ENCODE results near the gene SELENON. TPM values are rescaled to one million over a fixed set of nuclear protein-coding genes. Genes with fewer than 3 reads are reported as not detected.
A peak's percentile ranks its signal among the peaks of the same experiment; 100 is the strongest.

Gene SELENON
- total and polyA plus RNA-seq, 5 experiments from 2014 or later: 2.6 to 20.4 (median 7.0) TPM

DNA sequence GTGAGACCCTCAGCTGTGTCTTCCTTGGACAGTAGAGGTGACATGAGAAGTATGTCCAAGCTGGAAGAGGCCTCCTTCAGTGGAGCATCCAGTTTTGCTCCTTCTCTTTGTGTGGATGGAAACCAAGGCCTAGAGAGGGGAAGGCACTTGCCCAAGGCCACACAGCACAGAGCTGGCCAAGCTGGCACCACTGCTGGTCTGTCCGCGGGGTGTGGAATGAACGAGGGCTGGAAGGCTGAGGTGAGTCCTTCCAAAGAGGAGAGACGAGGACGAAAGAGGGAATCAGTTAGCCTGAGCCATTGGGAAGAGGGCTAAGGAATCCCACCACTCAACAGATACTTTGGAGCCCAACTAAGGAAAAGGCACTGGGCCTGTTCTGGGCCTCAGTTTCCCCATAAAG is 27.8 kb upstream of the SELENON start:
- H3K4me1 Mint-ChIP-seq: peaks cover 59 to 97% (median 84%) of the 10 kb centered on the region in 4 donors
- POLR2A ChIA-PET: interaction anchor here (1.2 to 5.8 kb wide), 3 partner anchors 61 to 153 kb away, joined by 4 to 25 read pairs (median 5); no protein-coding TSS in a partner anchor
- H3K27me3 Mint-ChIP-seq: peaks cover 0 to 3% (median 0%) of the 10 kb centered on the region in 5 donors
- H3K27ac Mint-ChIP-seq: peak overlapping the region; percentile 86 to 99 (median 98)
- peak overlapping the region in 6 of 10 donors; percentile 70 to 88 (median 78) for H3K4me3 Mint-ChIP-seq
- DNase-seq: no peak
- no peak for ATAC-seq
- no peaks in the 10 kb centered on the region for H3K9me3 Mint-ChIP-seq
- H3K36me3 Mint-ChIP-seq: peaks cover 5 to 25% (median 10%) of the 10 kb centered on the region in 3 donors

DNA sequence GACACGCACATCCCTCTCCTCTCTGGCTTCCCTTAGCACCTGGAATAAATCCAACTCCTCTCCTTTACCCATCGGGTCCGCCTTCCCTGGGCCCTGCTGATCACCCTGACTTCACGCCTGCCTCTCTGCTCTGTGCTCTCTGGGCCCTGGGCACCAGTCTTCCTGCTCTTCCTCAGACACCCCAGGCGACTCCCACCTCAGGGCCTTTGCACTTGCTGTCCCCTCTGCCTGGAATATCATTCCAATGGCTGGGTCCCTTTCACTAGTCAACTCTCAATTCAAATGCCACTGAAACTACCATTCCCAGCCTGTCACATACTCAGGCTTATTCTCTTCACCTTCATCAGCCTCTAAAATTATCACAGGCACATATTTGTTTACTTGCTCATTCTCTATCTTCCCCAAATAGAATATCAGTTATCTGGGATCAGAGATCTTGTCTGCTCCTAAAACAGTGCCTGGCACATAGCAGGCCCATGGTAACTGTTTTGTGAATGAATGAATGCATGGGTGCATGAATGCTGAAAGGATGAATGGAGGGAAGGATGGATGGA is 27.2 kb upstream of the SELENON start:
- H3K27me3 Mint-ChIP-seq: peaks cover 0 to 3% (median 0%) of the 10 kb centered on the region in 5 donors
- DNase-seq (no peak), ATAC-seq (no peak)
- peak overlapping the region; percentile 86 to 99 (median 98) for H3K27ac Mint-ChIP-seq
- peaks cover 54 to 92% (median 84%) of the 10 kb centered on the region in 4 donors for H3K4me1 Mint-ChIP-seq
- peaks cover 5 to 25% (median 13%) of the 10 kb centered on the region in 3 donors for H3K36me3 Mint-ChIP-seq
- peak overlapping the region in 8 of 10 donors; percentile 17 to 89 (median 68) for H3K4me3 Mint-ChIP-seq
- POLR2A ChIA-PET: interaction anchor here (1.2 to 5.8 kb wide), 3 partner anchors 17 to 154 kb away, joined by 4 to 25 read pairs (median 23); no protein-coding TSS in a partner anchor
- H3K9me3 Mint-ChIP-seq: no peaks in the 10 kb centered on the region

DNA sequence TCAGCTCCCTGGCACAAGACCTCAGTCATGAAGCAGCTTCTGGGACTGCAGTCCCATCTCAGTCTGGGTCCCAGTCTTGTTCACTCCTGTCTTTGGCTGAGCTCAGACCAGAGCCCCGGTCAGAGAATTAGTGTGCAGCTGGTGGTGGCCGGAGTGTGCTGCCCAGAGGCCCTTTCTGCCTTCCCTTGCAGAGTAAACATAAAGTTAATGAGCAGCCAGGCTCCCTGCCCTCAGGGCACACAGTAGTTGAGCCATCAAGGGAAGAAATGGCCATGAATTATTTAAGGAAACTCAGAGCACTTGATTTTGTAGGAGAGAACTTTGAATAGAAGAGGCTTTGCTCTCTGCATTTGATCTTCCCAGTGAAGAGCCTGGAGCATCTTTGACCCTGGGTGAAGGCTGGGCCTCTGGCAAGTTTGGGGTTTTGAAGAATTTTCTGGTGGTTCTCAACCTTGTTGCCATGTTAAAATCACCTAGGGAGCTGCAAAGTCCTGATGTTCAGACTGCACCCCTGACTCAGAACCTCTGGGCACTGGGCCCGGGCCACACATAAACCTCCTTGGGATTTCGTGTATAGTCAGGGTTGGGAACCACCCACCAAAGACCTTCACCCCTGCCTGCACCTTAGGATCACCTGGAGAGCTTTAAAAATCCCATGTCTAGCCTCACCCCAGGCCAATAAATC is 26.4 kb upstream of the SELENON start:
- Mint-ChIP-seq H3K36me3 (peaks cover 5 to 32% (median 16%) of the 10 kb centered on the region in 3 donors), H3K4me3 (peak overlapping the region in 9 of 10 donors; percentile 77 to 93 (median 88)), H3K27me3 (peaks cover 0 to 3% (median 0%) of the 10 kb centered on the region in 5 donors), H3K9me3 (no peaks in the 10 kb centered on the region), H3K27ac (peak overlapping the region; percentile 86 to 99 (median 98)), H3K4me1 (peaks cover 52 to 94% (median 80%) of the 10 kb centered on the region in 4 donors)
- no peak for ATAC-seq
- DNase-seq: no peak
- POLR2A ChIA-PET: interaction anchor here (0.6 to 5.8 kb wide), 13 partner anchors 11 to 1161 kb away, joined by 3 to 25 read pairs (median 13); partner anchors contain the start of genes MAN1C1 and MTFR1L

DNA sequence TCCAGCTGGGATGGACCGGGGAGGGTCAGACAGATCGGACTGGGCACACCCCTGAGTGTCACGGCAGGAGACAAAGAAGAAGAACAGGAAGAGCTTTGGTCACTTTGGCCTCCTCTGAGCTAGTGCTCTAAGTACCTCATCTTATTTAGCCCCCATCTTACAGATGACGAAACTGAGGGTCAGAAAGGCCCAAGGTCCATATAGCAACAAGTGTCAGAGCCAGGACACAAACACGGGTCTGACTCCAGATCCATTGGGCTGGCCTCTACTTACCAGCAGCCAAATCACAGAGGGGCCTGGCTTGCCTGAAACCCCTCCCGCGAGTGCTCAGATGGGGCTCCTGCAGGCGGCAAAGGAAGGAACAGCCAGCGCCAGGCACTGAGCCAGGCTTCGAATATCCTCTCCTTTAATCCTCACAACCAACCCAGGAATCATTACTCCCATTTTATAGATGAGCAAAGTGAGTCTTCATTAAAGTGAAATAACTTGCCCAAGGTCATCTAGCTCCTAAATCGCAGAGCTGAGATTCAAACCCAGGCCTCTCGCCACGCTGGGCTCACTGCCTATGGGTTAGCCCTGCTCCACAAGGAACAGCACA is 25.7 kb upstream of the SELENON start:
- no peak for DNase-seq
- H3K27me3 Mint-ChIP-seq: peaks cover 0 to 3% (median 0%) of the 10 kb centered on the region in 5 donors
- peaks cover 5 to 32% (median 17%) of the 10 kb centered on the region in 3 donors for H3K36me3 Mint-ChIP-seq

DNA sequence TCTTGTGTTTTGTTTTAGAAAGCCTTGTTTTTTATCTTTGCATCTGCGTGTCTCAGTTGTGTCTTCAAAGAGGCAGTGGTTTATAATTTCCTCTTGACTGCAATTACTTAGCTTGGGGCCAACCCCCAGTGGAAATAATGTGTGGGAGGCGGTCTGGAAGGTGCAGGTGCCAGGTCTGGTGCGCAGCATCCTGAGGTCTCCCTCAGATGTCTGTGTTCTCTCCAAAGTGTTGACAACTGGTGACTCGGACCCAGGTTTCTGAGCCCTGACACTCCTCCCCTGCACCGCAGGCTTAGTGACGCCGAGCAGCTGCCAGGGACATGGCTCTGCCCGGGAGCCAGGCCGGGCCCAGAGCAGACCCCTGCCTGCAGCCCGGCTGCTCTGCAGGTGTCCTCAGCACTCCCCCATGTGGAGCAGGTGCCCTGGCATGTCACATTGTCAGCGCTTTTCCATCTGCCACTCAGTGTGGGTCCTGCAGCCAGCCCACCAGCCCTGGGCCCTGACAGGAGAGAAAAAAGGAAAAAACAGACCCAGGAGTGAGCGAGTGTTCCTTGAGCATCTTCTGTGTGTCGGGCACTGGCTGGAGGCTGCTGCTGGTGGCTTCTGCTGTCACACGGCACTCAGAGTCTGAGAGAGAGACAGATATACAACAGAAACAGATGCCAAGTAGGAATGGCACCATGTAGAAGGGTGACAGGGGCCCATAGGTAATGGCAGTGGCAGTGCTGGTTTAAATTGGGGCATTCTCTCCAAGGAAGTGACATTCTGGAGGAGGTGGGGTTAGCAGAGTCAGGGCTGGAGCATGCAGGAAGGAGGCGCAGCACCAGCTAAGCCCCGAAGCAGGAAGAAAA is 24.8 kb upstream of the SELENON start:
- peaks cover 5 to 35% (median 16%) of the 10 kb centered on the region in 3 donors for H3K36me3 Mint-ChIP-seq
- H3K4me3 Mint-ChIP-seq: peak overlapping the region; percentile 68 to 93 (median 86)
- no peaks in the 10 kb centered on the region for H3K9me3 Mint-ChIP-seq
- ATAC-seq (peak; percentile 84 to 89), DNase-seq (peak; percentile 61 to 96 (median 88))
- peaks cover 41 to 83% (median 67%) of the 10 kb centered on the region in 4 donors for H3K4me1 Mint-ChIP-seq
- peaks cover 0 to 3% (median 0%) of the 10 kb centered on the region in 5 donors for H3K27me3 Mint-ChIP-seq
- H3K27ac Mint-ChIP-seq: peak overlapping the region; percentile 86 to 99 (median 98)
- POLR2A ChIA-PET: interaction anchor here (0.6 to 5.8 kb wide), 37 partner anchors 10 to 1746 kb away, joined by 3 to 36 read pairs (median 6); partner anchors contain the start of genes MAN1C1, MTFR1L, RSRP1 and SELENON

More for the DNA sequence above, 25.7 kb upstream of the SELENON start:
- ATAC-seq: no peak
- no peaks in the 10 kb centered on the region for H3K9me3 Mint-ChIP-seq
- H3K4me1 Mint-ChIP-seq: peaks cover 44 to 88% (median 74%) of the 10 kb centered on the region in 4 donors
- peak overlapping the region; percentile 86 to 99 (median 98) for H3K27ac Mint-ChIP-seq
- H3K4me3 Mint-ChIP-seq: peak overlapping the region; percentile 68 to 93 (median 86)
- POLR2A ChIA-PET: interaction anchor here (0.6 to 5.8 kb wide), 34 partner anchors 9 to 1747 kb away, joined by 3 to 36 read pairs (median 6); partner anchors contain the start of genes MAN1C1, MTFR1L and SELENON

DNA sequence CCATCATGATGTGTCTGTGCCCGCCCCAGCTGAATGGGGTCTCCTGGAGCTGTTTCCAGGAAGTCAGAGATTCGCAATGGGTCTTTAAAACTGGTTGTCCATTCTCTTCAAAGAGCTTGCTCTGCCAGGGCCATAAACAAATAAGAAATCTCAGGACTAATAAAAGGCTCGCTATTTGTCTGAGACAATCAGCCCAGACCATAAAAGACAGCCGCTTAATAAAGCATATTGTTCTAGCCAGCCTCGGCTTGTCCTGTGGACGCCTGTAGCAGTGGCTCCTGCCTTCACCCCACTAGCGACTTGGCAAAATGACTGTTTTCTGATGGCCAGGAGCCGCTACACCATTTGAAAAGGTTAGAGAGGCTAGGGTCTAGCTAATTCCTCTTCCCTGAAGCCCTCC is 20.6 kb upstream of the SELENON start:
- Mint-ChIP-seq H3K9me3 (no peaks in the 10 kb centered on the region), H3K4me1 (peaks cover 14 to 50% (median 25%) of the 10 kb centered on the region in 4 donors), H3K27me3 (no peaks in the 10 kb centered on the region), H3K36me3 (peaks cover 0 to 40% (median 15%) of the 10 kb centered on the region in 3 donors), H3K4me3 (no peak overlapping the region), H3K27ac (peak overlapping the region in 4 of 10 donors; percentile 29 to 81 (median 69))
- DNase-seq (no peak), ATAC-seq (no peak)
- POLR2A ChIA-PET: interaction anchor here (1.1 to 2.5 kb wide), 2 partner anchors 13 to 22 kb away, joined by 4 to 7 read pairs; no protein-coding TSS in a partner anchor

DNA sequence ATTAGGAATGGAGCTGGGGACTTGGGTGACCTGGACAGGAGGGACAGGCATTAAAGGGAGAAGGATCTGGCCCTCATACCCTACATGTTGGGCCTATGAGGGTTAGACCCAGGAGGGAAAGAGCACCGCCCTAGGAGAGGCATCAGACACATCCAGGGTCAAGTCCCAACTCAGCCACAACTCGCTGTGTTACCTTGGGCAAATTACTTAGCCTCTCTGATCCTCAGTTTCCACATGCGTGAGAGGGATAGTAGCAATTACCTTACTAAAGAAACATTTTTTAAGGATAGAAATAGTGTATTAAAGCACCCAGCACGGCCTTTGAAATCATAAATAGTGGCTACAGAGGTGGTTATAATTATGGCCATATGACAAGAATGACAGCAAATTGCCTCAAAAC is 20.1 kb upstream of the SELENON start:
- DNase-seq: no peak
- Mint-ChIP-seq H3K9me3 (no peaks in the 10 kb centered on the region), H3K27me3 (no peaks in the 10 kb centered on the region), H3K27ac (peak overlapping the region in 6 of 10 donors; percentile 16 to 70 (median 57)), H3K36me3 (peaks cover 0 to 45% (median 15%) of the 10 kb centered on the region in 3 donors), H3K4me3 (no peak overlapping the region), H3K4me1 (peaks cover 11 to 45% (median 20%) of the 10 kb centered on the region in 4 donors)
- POLR2A ChIA-PET: interaction anchor here (1.1 to 2.5 kb wide), 2 partner anchors 13 to 21 kb away, joined by 4 to 7 read pairs; no protein-coding TSS in a partner anchor
- ATAC-seq: no peak

DNA sequence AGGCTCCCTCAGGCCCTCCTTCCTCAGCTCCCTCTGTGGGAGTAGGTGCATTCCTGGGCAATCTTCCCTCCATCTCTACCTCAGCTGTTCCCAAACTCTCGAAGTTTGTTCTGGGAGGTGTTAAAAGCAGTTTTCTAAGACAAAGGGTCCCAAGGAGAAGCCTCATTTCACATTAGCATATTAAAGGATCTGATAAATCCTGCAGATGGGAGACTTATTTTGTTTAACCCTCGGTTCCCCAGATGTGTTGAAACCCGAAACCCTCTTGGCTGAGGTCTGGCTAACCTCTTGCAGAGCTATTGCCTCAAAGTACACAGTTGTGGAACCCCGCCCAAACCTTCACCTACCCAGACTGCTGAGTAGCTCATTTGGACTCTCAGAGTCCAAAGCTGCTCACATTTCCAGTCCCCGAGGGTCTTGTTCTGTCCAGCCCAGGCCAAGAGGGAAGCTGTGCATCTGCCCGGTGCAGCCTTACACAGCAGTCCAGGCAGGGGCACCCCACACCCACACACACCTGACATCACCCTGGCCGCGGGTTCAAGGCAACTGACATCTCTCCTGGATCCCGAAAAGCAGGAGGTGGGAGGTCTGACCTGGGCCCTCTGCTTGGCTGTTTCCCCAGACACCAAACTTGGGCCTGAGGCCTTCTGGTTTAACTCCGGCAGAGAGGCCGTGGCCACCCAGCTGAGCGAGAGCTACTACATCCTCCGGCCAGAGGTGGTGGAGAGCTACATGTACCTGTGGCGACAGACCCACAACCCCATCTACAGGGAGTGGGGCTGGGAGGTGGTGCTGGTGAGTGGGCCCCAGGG is 19.5 kb upstream of the SELENON start:
- Mint-ChIP-seq H3K4me1 (peaks cover 5 to 39% (median 13%) of the 10 kb centered on the region in 4 donors), H3K27ac (peak overlapping the region in 7 of 10 donors; percentile 12 to 70 (median 38)), H3K27me3 (no peaks in the 10 kb centered on the region), H3K36me3 (peaks cover 0 to 51% (median 15%) of the 10 kb centered on the region in 3 donors), H3K4me3 (no peak overlapping the region), H3K9me3 (no peaks in the 10 kb centered on the region)
- DNase-seq: no peak
- POLR2A ChIA-PET: interaction anchor here (1.1 to 2.5 kb wide), 2 partner anchors 14 to 21 kb away, joined by 4 to 7 read pairs; no protein-coding TSS in a partner anchor
- ATAC-seq: no peak

DNA sequence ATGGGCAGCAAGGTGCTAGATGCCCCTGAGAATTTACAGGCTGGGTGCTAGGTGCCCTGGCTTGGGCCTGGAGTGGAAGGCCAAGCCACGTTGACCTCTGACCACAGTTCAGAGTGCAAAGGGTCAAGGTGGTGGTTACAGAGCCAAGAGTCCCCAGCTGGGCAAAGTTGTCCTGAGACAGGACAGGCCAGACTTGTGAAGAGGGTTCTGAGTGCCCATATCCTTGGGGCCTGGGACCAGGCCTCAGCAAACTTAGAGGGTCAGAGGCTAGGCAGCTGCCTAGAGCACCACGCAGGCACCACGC is 18.9 kb upstream of the SELENON start:
- peaks cover 0 to 56% (median 15%) of the 10 kb centered on the region in 3 donors for H3K36me3 Mint-ChIP-seq
- no peak for ATAC-seq
- no peak overlapping the region for H3K4me3 Mint-ChIP-seq
- no peak for DNase-seq
- no peaks in the 10 kb centered on the region for H3K9me3 Mint-ChIP-seq
- H3K27me3 Mint-ChIP-seq: no peaks in the 10 kb centered on the region
- POLR2A ChIA-PET: interaction anchor here (0.6 to 2.5 kb wide), 2 partner anchors 15 to 98 kb away, joined by 3 to 7 read pairs; no protein-coding TSS in a partner anchor
- H3K4me1 Mint-ChIP-seq: peaks cover 4 to 33% (median 8%) of the 10 kb centered on the region in 4 donors
- H3K27ac Mint-ChIP-seq: peak overlapping the region in 2 of 10 donors; percentile 24 to 38

DNA sequence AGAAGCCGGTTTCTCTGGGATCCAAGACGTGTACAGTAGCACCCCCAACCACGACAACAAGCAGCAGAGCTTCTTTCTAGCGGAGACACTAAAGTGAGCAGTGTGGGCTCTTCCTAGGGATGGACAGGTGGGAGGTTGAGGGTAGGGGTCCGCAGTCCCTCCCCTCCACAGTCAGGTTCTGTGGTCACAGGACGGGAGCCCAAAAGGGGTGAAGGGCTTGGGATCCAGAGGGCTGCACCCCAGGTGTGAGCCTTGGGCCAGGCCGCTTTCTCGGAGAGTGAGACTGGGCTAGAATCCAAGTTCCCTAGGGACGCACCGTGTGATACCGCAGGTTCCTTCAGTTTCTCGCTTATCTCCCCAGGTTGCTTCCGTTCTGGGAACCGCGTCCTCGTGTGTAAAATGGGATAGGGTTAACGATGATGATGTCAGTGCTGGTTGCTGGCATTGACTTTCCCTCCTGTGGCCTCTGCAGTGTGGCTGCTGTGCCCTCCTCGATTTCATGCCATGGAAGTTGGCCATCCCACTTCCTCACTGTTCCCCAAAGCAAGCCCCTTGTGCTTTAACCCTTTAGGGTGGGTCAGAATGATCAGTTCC is 17.3 kb upstream of the SELENON start:
- no peak overlapping the region for H3K4me3 Mint-ChIP-seq
- POLR2A ChIA-PET: interaction anchor here (1.2 kb wide), 1 partner anchor 28 kb away, joined by 3 read pairs; no protein-coding TSS in a partner anchor
- H3K27ac Mint-ChIP-seq: peak overlapping the region in 9 of 10 donors; percentile 31 to 90 (median 68)
- H3K36me3 Mint-ChIP-seq: peaks cover 0 to 67% (median 12%) of the 10 kb centered on the region in 3 donors
- peaks cover 0 to 21% (median 3%) of the 10 kb centered on the region in 4 donors for H3K4me1 Mint-ChIP-seq
- H3K27me3 Mint-ChIP-seq: no peaks in the 10 kb centered on the region
- no peaks in the 10 kb centered on the region for H3K9me3 Mint-ChIP-seq
- ATAC-seq (no peak), DNase-seq (no peak)
